HepG2 (cell line): ENCODE data around the gene CNRIP1. TPM values are rescaled to one million over a fixed set of nuclear protein-coding genes. Genes with fewer than 3 reads are reported as not detected.

Source experiments
- CEBPB ChIP-seq: IDR thresholded peaks from 2 replicates; pipeline ENCODE4 v1.6.1; 2011; ENCODE audit warnings: low read depth, low read length, improper control_type of control experiment, borderline replicate concordance
- CERS6 ChIP-seq: sonication (generic); formaldehyde crosslinking; IDR thresholded peaks from 2 replicates; pipeline ENCODE4 v1.5.0; 2020; ENCODE audit warnings: missing genetic modification reagents
- GATAD2A ChIP-seq: IDR thresholded peaks from 2 replicates; pipeline ENCODE4 v1.6.1; 2016
- HDAC1 ChIP-seq: sonication (generic); formaldehyde crosslinking; IDR thresholded peaks from 2 replicates; pipeline ENCODE4 v1.5.1; 2020; ENCODE audit warnings: mild to moderate bottlenecking, missing genetic modification reagents
- HNRNPLL ChIP-seq: fragments of 200-400 bp; formaldehyde crosslinking; IDR thresholded peaks from 2 replicates; pipeline ENCODE4 v1.6.1; 2017; ENCODE audit warnings: mild to moderate bottlenecking, low read depth, low read length; ENCODE audit not compliant: poor library complexity, severe bottlenecking
- MAX ChIP-seq: IDR thresholded peaks from 2 replicates; pipeline ENCODE4 v1.6.1; 2012; ENCODE audit warnings: inconsistent platforms
- NFE2L1 ChIP-seq: sonication (generic); formaldehyde crosslinking; IDR thresholded peaks from 2 replicates; pipeline ENCODE4 v1.4.0; 2020; ENCODE audit warnings: missing genetic modification reagents, mild to moderate bottlenecking, borderline replicate concordance
- RAD21 ChIP-seq: fragments of 450-650 bp; formaldehyde crosslinking; IDR thresholded peaks from 2 replicates; pipeline ENCODE4 v1.5.0; 2020; ENCODE audit warnings: mild to moderate bottlenecking
- RBM22 ChIP-seq: fragments of 200-400 bp; formaldehyde crosslinking; optimal IDR thresholded peaks from 2 replicates; pipeline ENCODE3; 2017; ENCODE audit warnings: mild to moderate bottlenecking, low read length, moderate library complexity
- SAFB2 ChIP-seq: sonication (generic); formaldehyde crosslinking; IDR thresholded peaks from 2 replicates; pipeline ENCODE4 v1.5.1; 2020; ENCODE audit warnings: missing genetic modification reagents, low read depth, mild to moderate bottlenecking, borderline replicate concordance
- SATB2 ChIP-seq: sonication (generic); formaldehyde crosslinking; IDR thresholded peaks from 2 replicates; pipeline ENCODE4 v1.5.0; 2020; ENCODE audit warnings: missing genetic modification reagents
- THAP8 ChIP-seq: sonication (generic); formaldehyde crosslinking; IDR thresholded peaks from 2 replicates; pipeline ENCODE4 v1.5.1; 2020; ENCODE audit warnings: missing genetic modification reagents, mild to moderate bottlenecking, borderline replicate concordance
- ZBTB33 ChIP-seq: sonication (generic); formaldehyde crosslinking; IDR thresholded peaks from 2 replicates; pipeline ENCODE4 v1.4.0; 2020; ENCODE audit warnings: missing genetic modification reagents
- ZFAT ChIP-seq: sonication (generic); formaldehyde crosslinking; conservative IDR thresholded peaks from 2 replicates; pipeline ENCODE4 v1.8.1; 2023; ENCODE audit warnings: missing genetic modification reagents, inconsistent platforms
- ZNF180 ChIP-seq: sonication (generic); formaldehyde crosslinking; IDR thresholded peaks from 2 replicates; pipeline ENCODE4 v1.4.0; 2020; ENCODE audit warnings: low read depth, missing genetic modification reagents, borderline replicate concordance
- ZNF280B ChIP-seq: sonication (generic); formaldehyde crosslinking; IDR thresholded peaks from 2 replicates; pipeline ENCODE4 v1.5.0; 2020; ENCODE audit warnings: missing genetic modification reagents, mild to moderate bottlenecking, borderline replicate concordance
- ZNF281 ChIP-seq: sonication (generic); formaldehyde crosslinking; IDR thresholded peaks from 2 replicates; pipeline ENCODE4 v1.4.0; 2020; ENCODE audit warnings: missing genetic modification reagents, borderline replicate concordance
- ZNF282 ChIP-seq: fragments of 450-650 bp; IDR thresholded peaks from 2 replicates; pipeline ENCODE4 v1.6.1; 2018; ENCODE audit not compliant: partially characterized antibody
- ZNF333 ChIP-seq: sonication (generic); formaldehyde crosslinking; IDR thresholded peaks from 2 replicates; pipeline ENCODE4 v1.4.0; 2020; ENCODE audit warnings: mild to moderate bottlenecking, missing genetic modification reagents, borderline replicate concordance
- ZNF619 ChIP-seq: sonication (generic); formaldehyde crosslinking; IDR thresholded peaks from 2 replicates; pipeline ENCODE4 v1.4.0; 2020; ENCODE audit warnings: mild to moderate bottlenecking, missing genetic modification reagents
- polyA plus RNA-seq, 8 experiments: library from polyadenylated mRNA; depleted of rRNA in 3 of 8; stranded (reverse) in 7 of 8; unstranded in 1 of 8; fragments of >200 nt; fragmentation: Illumina TruSeq in 4 of 8; extraction: Trizol in 4 of 8; gene quantifications; 2 replicates each; pipeline versions ENCODE4 v1.2.1 to v1.2.3, GENCODE V29; 2011 to 2016; ENCODE audit warnings: low read depth in 4 of 8, missing spikeins in 1 of 8, mixed read lengths in 1 of 8; ENCODE audit not compliant: insufficient read depth in 1 of 8
- total RNA-seq, 5 experiments: library from RNA; depleted of rRNA; stranded (reverse); fragments of >200 nt; fragmentation: Illumina TruSeq; extraction: Trizol; gene quantifications; 2 replicates each; pipeline ENCODE4 v1.2.3, GENCODE V29; 2016; ENCODE audit warnings: low read depth in 1 of 5

CNRIP1 gene
- total and polyA plus RNA-seq, 2 of the 13 experiments (the other 11 are each of a cell fraction or from before 2014, with no cell fraction given), result not detected

GRCh38 chr2:68252400-68253218 lies 67.1 kb downstream of the CNRIP1 start, which contains the start of gene PPP3R1 (continued):
- peak; percentile 10; the same call in 1 of the 2 replicates for TF ChIP-seq ZNF280B
- peak; percentile 74; the same call in 1 of the 2 replicates for TF ChIP-seq ZNF281 (CRISPR knock-in tag)
- TF ChIP-seq SATB2, result 0 out of 2 replicates have a peak, but pooled peaks have one; percentile 25
- no peak for TF ChIP-seq CERS6 (CRISPR knock-in tag)
- TF ChIP-seq NFE2L1 (CRISPR knock-in tag), result no peak
- TF ChIP-seq SAFB2 (CRISPR knock-in tag), result peak; percentile 94
- no peak for TF ChIP-seq ZNF180 (CRISPR knock-in tag)
- TF ChIP-seq GATAD2A (CRISPR knock-in tag), result peak; percentile 45; the same call in 1 of the 2 replicates
- no peak for TF ChIP-seq THAP8 (CRISPR knock-in tag)
- 0 out of 2 replicates have a peak, but pooled peaks have one; percentile 17 for TF ChIP-seq ZNF333 (CRISPR knock-in tag)
- TF ChIP-seq ZBTB33 (CRISPR knock-in tag), result peak; percentile 21; the same call in 1 of the 2 replicates
- TF ChIP-seq HNRNPLL, result peak; percentile 87
- no peak for TF ChIP-seq ZNF282
- TF ChIP-seq HDAC1, result peak; percentile 98
- 0 out of 2 replicates have a peak, but pooled peaks have one; percentile 23 for TF ChIP-seq RAD21
- no peak for TF ChIP-seq ZFAT (CRISPR knock-in tag)
- TF ChIP-seq ZNF619, result no peak
- no peak for TF ChIP-seq CEBPB
- TF ChIP-seq RBM22, result no peak
- TF ChIP-seq MAX, result peak; percentile 92
